ENCODE measurements around the gene CACTIN.
A peak's percentile ranks its signal among the peaks of the same experiment; 100 is the strongest.
"Not testable (repeated sequence)": the region's sequence is repeated elsewhere in the genome, so short reads cannot be mapped to it uniquely, and the experiment has no call there.

The CACTIN gene

GRCh38 chr19:3586707-3587346 is 39.8 kb downstream of the CACTIN start:
- no peak for DNase-seq (ENCODE audit: low spot score)

- no peak for DNase-seq (ENCODE audit: low spot score)
These were observed 40.4 kb downstream of the CACTIN start for GRCh38 chr19:3586127-3586626.

- no peak for DNase-seq (ENCODE audit: low spot score)
These were observed 41.1 kb downstream of the CACTIN start, which contains the start of gene GIPC3 for GRCh38 chr19:3585301-3586126. Gene GIPC3 (plus strand): TSS chr19:3585478. CDS start chr19:3585598, 120 bp downstream.

GRCh38 chr19:3584036-3584802 is 42.4 kb downstream of the CACTIN start:
- not testable (repeated sequence) for DNase-seq (ENCODE audit: low spot score)

- DNase-seq (ENCODE audit: low spot score) = not testable (repeated sequence)
These were observed 44.8 kb downstream of the CACTIN start for GRCh38 chr19:3581792-3582191.

GRCh38 chr19:3580156-3580934 is 46.2 kb downstream of the CACTIN start:
- peak; percentile 94 for DNase-seq (ENCODE audit: low spot score)

- DNase-seq (ENCODE audit: low spot score) = no peak
These were observed 48.2 kb downstream of the CACTIN start for GRCh38 chr19:3578390-3578789.

GRCh38 chr19:3577723-3578344 is 48.8 kb downstream of the CACTIN start:
- no peak for DNase-seq (ENCODE audit: low spot score)

GRCh38 chr19:3576696-3577443 is 49.7 kb downstream of the CACTIN start:
- no peak for DNase-seq (ENCODE audit: low spot score)

GRCh38 chr19:3575949-3576673 is 50.5 kb downstream of the CACTIN start:
- no peak for DNase-seq (ENCODE audit: low spot score)

- no peak for DNase-seq (ENCODE audit: low spot score)
These were observed 51.3 kb downstream of the CACTIN start for GRCh38 chr19:3575260-3575741.

- DNase-seq (ENCODE audit: low spot score) = peak; percentile 87
These were observed 52.5 kb downstream of the CACTIN start for GRCh38 chr19:3573858-3574637.

GRCh38 chr19:3573162-3573857 is 53.3 kb downstream of the CACTIN start:
- no peak for DNase-seq (ENCODE audit: low spot score)

GRCh38 chr19:3572855-3573161 is 53.8 kb downstream of the CACTIN start, which contains the start of gene HMG20B:
Gene HMG20B (plus strand): TSS chr19:3572944. CDS start chr19:3573310, 366 bp downstream.
- no peak for DNase-seq (ENCODE audit: low spot score)

GRCh38 chr19:3572132-3572854 is 54.3 kb downstream of the CACTIN start:
- DNase-seq (ENCODE audit: low spot score) = peak; percentile 99

GRCh38 chr19:3570606-3571011 is 56.0 kb downstream of the CACTIN start:
- DNase-seq (ENCODE audit: low spot score) = no peak

- DNase-seq (ENCODE audit: low spot score) = not testable (repeated sequence)
These were observed 56.5 kb downstream of the CACTIN start for GRCh38 chr19:3570042-3570441.
